GM23338 (cell line): ENCODE results near the gene SNX5.

Source experiments
- CREB1 ChIP-seq: fragments of 250-450 bp; sonication (Bioruptor Pico); IDR thresholded peaks from 2 replicates; pipeline ENCODE4 v1.5.0; 2020; ENCODE audit warnings: low read depth, mild to moderate bottlenecking, moderate library complexity
- ETS1 ChIP-seq: IDR thresholded peaks from 2 replicates; pipeline ENCODE4 v1.6.1; 2016; ENCODE audit warnings: antibody characterized with exemption
- EZH2 ChIP-seq: fragments of 200-600 bp; sonication (generic); IDR thresholded peaks from one replicate; pipeline ENCODE4 v1.8.0; 2017; ENCODE audit warnings: antibody characterized with exemption, mild to moderate bottlenecking, low read depth; ENCODE audit not compliant: unreplicated experiment
- EZH2phosphoT487 ChIP-seq: fragments of 200-600 bp; sonication (generic); IDR thresholded peaks from one replicate; pipeline ENCODE4 v1.8.1; 2018; ENCODE audit warnings: antibody characterized with exemption; ENCODE audit not compliant: unreplicated experiment
- JUNB ChIP-seq: IDR thresholded peaks from one replicate; pipeline ENCODE4 v1.6.1; 2016; ENCODE audit warnings: antibody characterized with exemption; ENCODE audit not compliant: unreplicated experiment
- NANOG ChIP-seq: IDR thresholded peaks from 2 replicates; pipeline ENCODE4 v1.6.1; 2016; ENCODE audit warnings: antibody characterized with exemption, borderline replicate concordance
- POLR2AphosphoS5 ChIP-seq: IDR thresholded peaks from 2 replicates; pipeline ENCODE4 v1.6.1; 2016; ENCODE audit warnings: antibody characterized with exemption, low read depth
- STAT1 ChIP-seq: IDR thresholded peaks from one replicate; pipeline ENCODE4 v1.6.1; 2016; ENCODE audit warnings: antibody characterized with exemption; ENCODE audit not compliant: unreplicated experiment
- ZNF114 ChIP-seq: fragments of 250-450 bp; sonication (Bioruptor Pico); IDR thresholded peaks from 2 replicates; pipeline ENCODE4 v1.5.0; 2020; ENCODE audit warnings: mild to moderate bottlenecking, moderate library complexity
- ZNF331 ChIP-seq: fragments of 250-450 bp; sonication (Bioruptor Pico); IDR thresholded peaks from 2 replicates; pipeline ENCODE4 v1.5.0; 2020; ENCODE audit warnings: low read depth, mild to moderate bottlenecking, moderate library complexity
- TF ChIP-seq, protein P1 (sequence below): IDR thresholded peaks from one replicate; pipeline ENCODE4 v1.6.1; 2018; ENCODE audit warnings: antibody characterized with exemption; ENCODE audit not compliant: unreplicated experiment
- TF ChIP-seq, protein P2 (sequence below), 2 experiments: fragments of 200-600 bp in 1 of 2; sonication (generic) in 1 of 2; conservative IDR thresholded peaks; 2 replicates each; pipeline versions ENCODE4 v1.5.1 to v1.6.1; 2016 to 2017; ENCODE audit warnings: antibody characterized with exemption in 2 of 2, low read depth in 2 of 2, mild to moderate bottlenecking in 2 of 2, moderate library complexity in 1 of 2
- TF ChIP-seq, protein P3 (sequence below): fragments of 250-450 bp; sonication (Bioruptor Pico); IDR thresholded peaks from 2 replicates; pipeline ENCODE4 v1.5.0; 2020; ENCODE audit warnings: mild to moderate bottlenecking, moderate library complexity

DNA sequence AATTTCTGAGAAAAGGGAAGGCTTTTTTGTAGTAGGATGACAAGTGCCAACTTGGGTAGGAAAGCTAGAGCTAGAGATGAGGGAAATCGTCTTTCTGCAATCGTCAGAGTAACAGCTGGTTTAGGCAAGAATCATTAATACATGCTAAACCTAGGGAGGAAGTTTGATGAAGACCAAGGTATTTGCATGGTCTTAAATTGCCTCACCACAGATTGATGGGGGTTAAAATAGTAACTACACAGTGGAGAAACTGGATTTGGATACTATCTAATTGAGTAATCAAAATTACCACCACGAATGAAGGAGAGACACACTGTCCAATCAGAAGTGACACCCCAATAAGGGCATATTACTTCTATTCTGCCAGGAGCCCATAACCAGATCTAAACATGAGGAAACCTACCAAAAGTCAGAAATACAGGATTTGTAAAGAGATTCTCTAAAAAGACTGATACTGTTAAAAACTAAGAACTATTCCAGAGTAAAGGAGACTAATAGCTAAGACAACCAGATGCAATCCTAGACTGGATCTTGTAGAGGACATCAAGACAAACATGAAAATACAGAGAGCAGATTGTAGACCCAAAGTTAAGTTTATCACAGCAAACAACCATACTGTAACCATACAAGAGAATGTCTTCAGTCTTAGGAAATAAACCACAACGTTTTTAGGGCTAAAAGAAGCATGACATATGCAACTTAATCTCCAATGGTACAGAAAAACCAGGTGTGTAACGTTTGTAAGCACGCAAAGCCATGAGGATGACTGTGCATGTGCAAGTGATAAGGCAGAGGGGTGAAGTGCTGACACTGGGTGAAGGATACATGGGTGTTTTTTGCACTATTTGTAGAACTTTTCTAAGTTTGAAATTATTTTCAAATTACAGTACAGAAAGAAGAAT is 21.8 kb downstream of the SNX5 start:
- TF ChIP-seq, protein P1, sequence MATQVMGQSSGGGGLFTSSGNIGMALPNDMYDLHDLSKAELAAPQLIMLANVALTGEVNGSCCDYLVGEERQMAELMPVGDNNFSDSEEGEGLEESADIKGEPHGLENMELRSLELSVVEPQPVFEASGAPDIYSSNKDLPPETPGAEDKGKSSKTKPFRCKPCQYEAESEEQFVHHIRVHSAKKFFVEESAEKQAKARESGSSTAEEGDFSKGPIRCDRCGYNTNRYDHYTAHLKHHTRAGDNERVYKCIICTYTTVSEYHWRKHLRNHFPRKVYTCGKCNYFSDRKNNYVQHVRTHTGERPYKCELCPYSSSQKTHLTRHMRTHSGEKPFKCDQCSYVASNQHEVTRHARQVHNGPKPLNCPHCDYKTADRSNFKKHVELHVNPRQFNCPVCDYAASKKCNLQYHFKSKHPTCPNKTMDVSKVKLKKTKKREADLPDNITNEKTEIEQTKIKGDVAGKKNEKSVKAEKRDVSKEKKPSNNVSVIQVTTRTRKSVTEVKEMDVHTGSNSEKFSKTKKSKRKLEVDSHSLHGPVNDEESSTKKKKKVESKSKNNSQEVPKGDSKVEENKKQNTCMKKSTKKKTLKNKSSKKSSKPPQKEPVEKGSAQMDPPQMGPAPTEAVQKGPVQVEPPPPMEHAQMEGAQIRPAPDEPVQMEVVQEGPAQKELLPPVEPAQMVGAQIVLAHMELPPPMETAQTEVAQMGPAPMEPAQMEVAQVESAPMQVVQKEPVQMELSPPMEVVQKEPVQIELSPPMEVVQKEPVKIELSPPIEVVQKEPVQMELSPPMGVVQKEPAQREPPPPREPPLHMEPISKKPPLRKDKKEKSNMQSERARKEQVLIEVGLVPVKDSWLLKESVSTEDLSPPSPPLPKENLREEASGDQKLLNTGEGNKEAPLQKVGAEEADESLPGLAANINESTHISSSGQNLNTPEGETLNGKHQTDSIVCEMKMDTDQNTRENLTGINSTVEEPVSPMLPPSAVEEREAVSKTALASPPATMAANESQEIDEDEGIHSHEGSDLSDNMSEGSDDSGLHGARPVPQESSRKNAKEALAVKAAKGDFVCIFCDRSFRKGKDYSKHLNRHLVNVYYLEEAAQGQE = no peak
- TF ChIP-seq, protein P2, sequence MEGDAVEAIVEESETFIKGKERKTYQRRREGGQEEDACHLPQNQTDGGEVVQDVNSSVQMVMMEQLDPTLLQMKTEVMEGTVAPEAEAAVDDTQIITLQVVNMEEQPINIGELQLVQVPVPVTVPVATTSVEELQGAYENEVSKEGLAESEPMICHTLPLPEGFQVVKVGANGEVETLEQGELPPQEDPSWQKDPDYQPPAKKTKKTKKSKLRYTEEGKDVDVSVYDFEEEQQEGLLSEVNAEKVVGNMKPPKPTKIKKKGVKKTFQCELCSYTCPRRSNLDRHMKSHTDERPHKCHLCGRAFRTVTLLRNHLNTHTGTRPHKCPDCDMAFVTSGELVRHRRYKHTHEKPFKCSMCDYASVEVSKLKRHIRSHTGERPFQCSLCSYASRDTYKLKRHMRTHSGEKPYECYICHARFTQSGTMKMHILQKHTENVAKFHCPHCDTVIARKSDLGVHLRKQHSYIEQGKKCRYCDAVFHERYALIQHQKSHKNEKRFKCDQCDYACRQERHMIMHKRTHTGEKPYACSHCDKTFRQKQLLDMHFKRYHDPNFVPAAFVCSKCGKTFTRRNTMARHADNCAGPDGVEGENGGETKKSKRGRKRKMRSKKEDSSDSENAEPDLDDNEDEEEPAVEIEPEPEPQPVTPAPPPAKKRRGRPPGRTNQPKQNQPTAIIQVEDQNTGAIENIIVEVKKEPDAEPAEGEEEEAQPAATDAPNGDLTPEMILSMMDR (conservative IDR thresholded peaks at IDR 0.05; ENCODE audit: low read depth in 2 of 2) = no peak
- TF ChIP-seq POLR2AphosphoS5 (no peak), JUNB (no peak), EZH2 (no peak), ZNF114 (CRISPR knock-in tag) (no peak), EZH2phosphoT487 (no peak), ETS1 (no peak), CREB1 (no peak), NANOG (no peak), STAT1 (no peak), ZNF331 (CRISPR knock-in tag) (no peak)
- TF ChIP-seq, protein P3, sequence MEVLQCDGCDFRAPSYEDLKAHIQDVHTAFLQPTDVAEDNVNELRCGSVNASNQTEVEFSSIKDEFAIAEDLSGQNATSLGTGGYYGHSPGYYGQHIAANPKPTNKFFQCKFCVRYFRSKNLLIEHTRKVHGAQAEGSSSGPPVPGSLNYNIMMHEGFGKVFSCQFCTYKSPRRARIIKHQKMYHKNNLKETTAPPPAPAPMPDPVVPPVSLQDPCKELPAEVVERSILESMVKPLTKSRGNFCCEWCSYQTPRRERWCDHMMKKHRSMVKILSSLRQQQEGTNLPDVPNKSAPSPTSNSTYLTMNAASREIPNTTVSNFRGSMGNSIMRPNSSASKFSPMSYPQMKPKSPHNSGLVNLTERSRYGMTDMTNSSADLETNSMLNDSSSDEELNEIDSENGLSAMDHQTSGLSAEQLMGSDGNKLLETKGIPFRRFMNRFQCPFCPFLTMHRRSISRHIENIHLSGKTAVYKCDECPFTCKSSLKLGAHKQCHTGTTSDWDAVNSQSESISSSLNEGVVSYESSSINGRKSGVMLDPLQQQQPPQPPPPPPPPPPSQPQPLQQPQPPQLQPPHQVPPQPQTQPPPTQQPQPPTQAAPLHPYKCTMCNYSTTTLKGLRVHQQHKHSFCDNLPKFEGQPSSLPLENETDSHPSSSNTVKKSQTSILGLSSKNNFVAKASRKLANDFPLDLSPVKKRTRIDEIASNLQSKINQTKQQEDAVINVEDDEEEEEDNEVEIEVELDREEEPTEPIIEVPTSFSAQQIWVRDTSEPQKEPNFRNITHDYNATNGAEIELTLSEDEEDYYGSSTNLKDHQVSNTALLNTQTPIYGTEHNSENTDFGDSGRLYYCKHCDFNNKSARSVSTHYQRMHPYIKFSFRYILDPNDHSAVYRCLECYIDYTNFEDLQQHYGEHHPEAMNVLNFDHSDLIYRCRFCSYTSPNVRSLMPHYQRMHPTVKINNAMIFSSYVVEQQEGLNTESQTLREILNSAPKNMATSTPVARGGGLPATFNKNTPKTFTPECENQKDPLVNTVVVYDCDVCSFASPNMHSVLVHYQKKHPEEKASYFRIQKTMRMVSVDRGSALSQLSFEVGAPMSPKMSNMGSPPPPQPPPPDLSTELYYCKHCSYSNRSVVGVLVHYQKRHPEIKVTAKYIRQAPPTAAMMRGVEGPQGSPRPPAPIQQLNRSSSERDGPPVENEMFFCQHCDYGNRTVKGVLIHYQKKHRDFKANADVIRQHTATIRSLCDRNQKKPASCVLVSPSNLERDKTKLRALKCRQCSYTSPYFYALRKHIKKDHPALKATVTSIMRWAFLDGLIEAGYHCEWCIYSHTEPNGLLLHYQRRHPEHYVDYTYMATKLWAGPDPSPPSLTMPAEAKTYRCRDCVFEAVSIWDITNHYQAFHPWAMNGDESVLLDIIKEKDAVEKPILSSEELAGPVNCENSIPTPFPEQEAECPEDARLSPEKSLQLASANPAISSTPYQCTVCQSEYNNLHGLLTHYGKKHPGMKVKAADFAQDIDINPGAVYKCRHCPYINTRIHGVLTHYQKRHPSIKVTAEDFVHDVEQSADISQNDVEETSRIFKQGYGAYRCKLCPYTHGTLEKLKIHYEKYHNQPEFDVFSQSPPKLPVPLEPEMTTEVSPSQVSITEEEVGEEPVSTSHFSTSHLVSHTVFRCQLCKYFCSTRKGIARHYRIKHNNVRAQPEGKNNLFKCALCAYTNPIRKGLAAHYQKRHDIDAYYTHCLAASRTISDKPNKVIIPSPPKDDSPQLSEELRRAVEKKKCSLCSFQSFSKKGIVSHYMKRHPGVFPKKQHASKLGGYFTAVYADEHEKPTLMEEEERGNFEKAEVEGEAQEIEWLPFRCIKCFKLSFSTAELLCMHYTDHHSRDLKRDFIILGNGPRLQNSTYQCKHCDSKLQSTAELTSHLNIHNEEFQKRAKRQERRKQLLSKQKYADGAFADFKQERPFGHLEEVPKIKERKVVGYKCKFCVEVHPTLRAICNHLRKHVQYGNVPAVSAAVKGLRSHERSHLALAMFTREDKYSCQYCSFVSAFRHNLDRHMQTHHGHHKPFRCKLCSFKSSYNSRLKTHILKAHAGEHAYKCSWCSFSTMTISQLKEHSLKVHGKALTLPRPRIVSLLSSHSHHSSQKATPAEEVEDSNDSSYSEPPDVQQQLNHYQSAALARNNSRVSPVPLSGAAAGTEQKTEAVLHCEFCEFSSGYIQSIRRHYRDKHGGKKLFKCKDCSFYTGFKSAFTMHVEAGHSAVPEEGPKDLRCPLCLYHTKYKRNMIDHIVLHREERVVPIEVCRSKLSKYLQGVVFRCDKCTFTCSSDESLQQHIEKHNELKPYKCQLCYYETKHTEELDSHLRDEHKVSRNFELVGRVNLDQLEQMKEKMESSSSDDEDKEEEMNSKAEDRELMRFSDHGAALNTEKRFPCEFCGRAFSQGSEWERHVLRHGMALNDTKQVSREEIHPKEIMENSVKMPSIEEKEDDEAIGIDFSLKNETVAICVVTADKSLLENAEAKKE (CRISPR knock-in tag) = no peak
